ENCODE data around the gene SLC1A5.

SLC1A5 gene

DNA sequence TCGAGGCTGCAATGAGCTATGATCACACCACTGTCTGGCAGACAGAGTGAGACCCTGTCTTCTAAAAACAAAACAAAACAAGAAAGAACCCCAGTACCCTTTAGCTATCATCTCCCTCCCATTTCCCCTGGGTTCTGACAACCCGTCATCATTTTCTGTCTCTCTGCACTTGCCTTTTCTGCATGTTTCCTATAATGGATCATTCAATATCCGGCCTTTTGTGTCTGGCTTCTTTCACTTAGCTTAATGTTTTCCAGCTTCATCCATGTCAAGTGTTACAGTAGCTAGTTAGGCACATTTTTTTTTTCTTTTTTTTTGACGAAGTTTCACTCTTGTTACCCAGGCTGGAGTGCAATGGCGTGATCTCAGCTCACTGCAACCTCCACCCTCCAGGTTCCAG is 45.7 kb upstream of the SLC1A5 start:
- TF ChIP-seq YY1 (IDR thresholded peaks at IDR 0.05; ENCODE audit: low read depth), result no peak

DNA sequence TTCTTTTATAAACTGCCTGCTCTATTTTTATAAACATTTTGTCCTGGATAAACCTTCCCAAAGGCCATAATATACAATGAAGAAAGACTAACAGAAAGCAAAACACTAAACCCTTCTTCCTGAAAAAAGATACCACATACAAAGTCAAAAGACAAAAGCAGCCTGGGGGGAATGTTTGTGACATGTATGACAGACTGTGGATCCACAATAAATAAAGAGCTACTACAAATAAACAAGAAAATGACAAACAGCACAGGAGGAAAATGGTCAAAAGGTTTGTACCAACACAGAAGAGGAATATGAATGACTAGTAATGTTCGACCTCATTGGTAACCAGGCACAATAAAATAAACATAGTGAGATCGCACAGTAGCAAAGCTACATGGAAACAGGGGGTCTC is 42.5 kb upstream of the SLC1A5 start:
- TF ChIP-seq ZBTB7A (IDR thresholded peaks at IDR 0.05; ENCODE audit: low read depth), result no peak
- no peak for TF ChIP-seq CREB1 (IDR thresholded peaks at IDR 0.05; ENCODE audit: low read depth)
- no peak for TF ChIP-seq EP300 (IDR thresholded peaks at IDR 0.05; ENCODE audit: borderline replicate concordance)
- no peak for TF ChIP-seq RAD21 (IDR thresholded peaks at IDR 0.05; ENCODE audit: low read depth)
- TF ChIP-seq, protein P1, sequence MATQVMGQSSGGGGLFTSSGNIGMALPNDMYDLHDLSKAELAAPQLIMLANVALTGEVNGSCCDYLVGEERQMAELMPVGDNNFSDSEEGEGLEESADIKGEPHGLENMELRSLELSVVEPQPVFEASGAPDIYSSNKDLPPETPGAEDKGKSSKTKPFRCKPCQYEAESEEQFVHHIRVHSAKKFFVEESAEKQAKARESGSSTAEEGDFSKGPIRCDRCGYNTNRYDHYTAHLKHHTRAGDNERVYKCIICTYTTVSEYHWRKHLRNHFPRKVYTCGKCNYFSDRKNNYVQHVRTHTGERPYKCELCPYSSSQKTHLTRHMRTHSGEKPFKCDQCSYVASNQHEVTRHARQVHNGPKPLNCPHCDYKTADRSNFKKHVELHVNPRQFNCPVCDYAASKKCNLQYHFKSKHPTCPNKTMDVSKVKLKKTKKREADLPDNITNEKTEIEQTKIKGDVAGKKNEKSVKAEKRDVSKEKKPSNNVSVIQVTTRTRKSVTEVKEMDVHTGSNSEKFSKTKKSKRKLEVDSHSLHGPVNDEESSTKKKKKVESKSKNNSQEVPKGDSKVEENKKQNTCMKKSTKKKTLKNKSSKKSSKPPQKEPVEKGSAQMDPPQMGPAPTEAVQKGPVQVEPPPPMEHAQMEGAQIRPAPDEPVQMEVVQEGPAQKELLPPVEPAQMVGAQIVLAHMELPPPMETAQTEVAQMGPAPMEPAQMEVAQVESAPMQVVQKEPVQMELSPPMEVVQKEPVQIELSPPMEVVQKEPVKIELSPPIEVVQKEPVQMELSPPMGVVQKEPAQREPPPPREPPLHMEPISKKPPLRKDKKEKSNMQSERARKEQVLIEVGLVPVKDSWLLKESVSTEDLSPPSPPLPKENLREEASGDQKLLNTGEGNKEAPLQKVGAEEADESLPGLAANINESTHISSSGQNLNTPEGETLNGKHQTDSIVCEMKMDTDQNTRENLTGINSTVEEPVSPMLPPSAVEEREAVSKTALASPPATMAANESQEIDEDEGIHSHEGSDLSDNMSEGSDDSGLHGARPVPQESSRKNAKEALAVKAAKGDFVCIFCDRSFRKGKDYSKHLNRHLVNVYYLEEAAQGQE (IDR thresholded peaks at IDR 0.05; ENCODE audit: low read depth), result no peak
- TF ChIP-seq, protein P2, sequence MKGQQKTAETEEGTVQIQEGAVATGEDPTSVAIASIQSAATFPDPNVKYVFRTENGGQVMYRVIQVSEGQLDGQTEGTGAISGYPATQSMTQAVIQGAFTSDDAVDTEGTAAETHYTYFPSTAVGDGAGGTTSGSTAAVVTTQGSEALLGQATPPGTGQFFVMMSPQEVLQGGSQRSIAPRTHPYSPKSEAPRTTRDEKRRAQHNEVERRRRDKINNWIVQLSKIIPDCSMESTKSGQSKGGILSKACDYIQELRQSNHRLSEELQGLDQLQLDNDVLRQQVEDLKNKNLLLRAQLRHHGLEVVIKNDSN (IDR thresholded peaks at IDR 0.05), result no peak
- TF ChIP-seq YY1 (IDR thresholded peaks at IDR 0.05; ENCODE audit: low read depth), result no peak
- no peak for TF ChIP-seq CEBPB (IDR thresholded peaks at IDR 0.05)
- no peak for TF ChIP-seq NFIC (IDR thresholded peaks at IDR 0.05)
- TF ChIP-seq, protein P3, sequence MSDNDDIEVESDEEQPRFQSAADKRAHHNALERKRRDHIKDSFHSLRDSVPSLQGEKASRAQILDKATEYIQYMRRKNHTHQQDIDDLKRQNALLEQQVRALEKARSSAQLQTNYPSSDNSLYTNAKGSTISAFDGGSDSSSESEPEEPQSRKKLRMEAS (IDR thresholded peaks at IDR 0.05), result no peak
- TF ChIP-seq EGR1 (IDR thresholded peaks at IDR 0.05), result no peak

DNA sequence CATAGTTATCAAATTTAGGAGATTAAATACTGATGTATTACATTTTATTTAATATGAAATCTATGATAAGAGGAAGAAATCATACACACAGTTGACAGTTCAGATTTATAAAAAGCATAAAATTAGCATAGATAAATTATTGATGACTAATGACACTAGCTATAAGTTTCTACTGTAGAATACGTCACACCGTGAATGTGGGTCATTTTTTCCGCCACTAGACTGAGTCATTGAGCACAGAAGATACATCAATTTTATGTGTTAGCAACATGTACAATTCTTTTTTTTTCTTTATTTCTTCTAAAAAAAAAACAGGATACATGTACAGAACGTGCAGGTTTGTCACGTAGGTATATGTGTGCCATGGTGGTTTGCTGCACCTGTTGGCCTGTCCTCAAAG is 40.1 kb upstream of the SLC1A5 start:
- TF ChIP-seq YY1 (IDR thresholded peaks at IDR 0.05; ENCODE audit: low read depth) (no peak), TAF1 (IDR thresholded peaks at IDR 0.05; ENCODE audit: low read depth) (no peak), EP300 (IDR thresholded peaks at IDR 0.05; ENCODE audit: borderline replicate concordance) (no peak), EGR1 (IDR thresholded peaks at IDR 0.05) (no peak), TCF12 (IDR thresholded peaks at IDR 0.05; ENCODE audit: low read depth) (no peak), TEAD4 (IDR thresholded peaks at IDR 0.05) (no peak)
- TF ChIP-seq, protein P1 (IDR thresholded peaks at IDR 0.05; ENCODE audit: low read depth), result no peak

DNA sequence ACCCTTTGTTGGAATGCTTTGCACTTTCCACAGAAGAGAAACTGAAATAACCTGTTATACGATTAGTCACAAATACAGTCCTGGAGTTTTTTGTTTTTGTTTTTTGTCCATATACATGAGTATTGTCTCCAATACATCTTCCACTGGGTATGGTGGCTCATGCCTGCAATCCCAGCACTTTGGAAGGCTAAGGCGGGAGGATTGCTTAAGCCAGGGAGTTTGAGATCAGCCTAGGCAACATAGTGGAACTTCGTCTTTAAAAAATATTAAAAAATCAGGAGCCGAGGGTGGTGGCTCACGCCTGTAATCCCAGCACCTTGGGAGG is 37.3 kb upstream of the SLC1A5 start:
- TF ChIP-seq CEBPB (IDR thresholded peaks at IDR 0.05) (no peak), TEAD4 (IDR thresholded peaks at IDR 0.05) (no peak), TCF12 (IDR thresholded peaks at IDR 0.05; ENCODE audit: low read depth) (no peak), CREB1 (IDR thresholded peaks at IDR 0.05; ENCODE audit: low read depth) (no peak)
- TF ChIP-seq, protein P2 (IDR thresholded peaks at IDR 0.05), result no peak
- TF ChIP-seq, protein P3 (IDR thresholded peaks at IDR 0.05), result no peak

DNA sequence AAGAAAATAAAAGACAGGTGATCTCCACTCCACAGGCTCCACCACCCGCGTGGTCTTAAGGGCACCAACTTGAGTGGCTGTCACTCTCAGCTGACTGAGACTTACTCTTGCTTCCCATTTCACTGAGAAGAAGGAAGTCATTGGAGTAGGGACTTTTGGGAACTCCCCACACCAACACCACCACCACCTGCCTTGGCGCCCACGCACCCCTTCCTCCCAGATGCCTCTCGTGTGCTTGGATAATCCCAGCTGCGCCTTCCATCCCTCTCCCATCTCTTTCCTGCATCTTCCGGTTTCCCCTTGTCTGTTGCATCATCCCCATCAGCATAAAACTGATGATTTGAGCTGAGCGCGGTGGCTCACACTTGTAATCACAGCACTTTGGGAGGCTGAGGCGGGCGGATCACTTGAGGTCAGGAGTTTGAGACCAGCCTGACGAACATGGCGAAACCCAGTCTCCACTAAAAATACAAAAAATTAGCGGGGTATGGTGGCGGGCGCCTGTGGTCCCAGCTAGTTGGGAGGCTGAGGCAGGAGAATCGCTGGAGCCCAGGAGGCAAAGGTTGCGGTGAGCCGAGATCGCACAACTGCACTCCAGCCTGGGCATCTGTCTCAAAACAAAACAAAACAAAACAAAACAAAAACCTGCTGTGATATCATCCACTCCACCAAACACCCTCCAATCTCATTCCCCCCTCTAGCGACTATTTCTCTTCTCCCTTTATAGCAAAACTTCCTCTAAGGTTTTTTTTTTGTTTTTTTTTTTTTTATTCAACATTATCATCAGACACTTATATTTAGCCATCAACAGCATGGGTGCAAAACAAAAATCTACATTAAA is 36.7 kb upstream of the SLC1A5 start:
- TF ChIP-seq, protein P3 (IDR thresholded peaks at IDR 0.05), result no peak
- TF ChIP-seq NFIC (IDR thresholded peaks at IDR 0.05) (no peak), FOXM1 (IDR thresholded peaks at IDR 0.05; ENCODE audit: borderline replicate concordance, low read depth) (no peak), CEBPB (IDR thresholded peaks at IDR 0.05) (no peak), TEAD4 (IDR thresholded peaks at IDR 0.05) (no peak), CREB1 (IDR thresholded peaks at IDR 0.05; ENCODE audit: low read depth) (no peak), EP300 (IDR thresholded peaks at IDR 0.05; ENCODE audit: borderline replicate concordance) (no peak), EGR1 (IDR thresholded peaks at IDR 0.05) (no peak), TAF1 (IDR thresholded peaks at IDR 0.05; ENCODE audit: low read depth) (no peak), ZBTB7A (IDR thresholded peaks at IDR 0.05; ENCODE audit: low read depth) (no peak), RAD21 (IDR thresholded peaks at IDR 0.05; ENCODE audit: low read depth) (no peak), TCF12 (IDR thresholded peaks at IDR 0.05; ENCODE audit: low read depth) (no peak), YY1 (IDR thresholded peaks at IDR 0.05; ENCODE audit: low read depth) (no peak)
- TF ChIP-seq, protein P2 (IDR thresholded peaks at IDR 0.05), result no peak
- TF ChIP-seq, protein P1 (IDR thresholded peaks at IDR 0.05; ENCODE audit: low read depth), result no peak

Data from Ishikawa (cell line).